ENCODE measurements around the gene EFCAB6. TPM values are rescaled to one million over a fixed set of nuclear protein-coding genes. Genes with fewer than 3 reads are reported as not detected.

Gene EFCAB6
- total RNA-seq, 1 experiment from 2014 or later: 0.52 TPM

DNA sequence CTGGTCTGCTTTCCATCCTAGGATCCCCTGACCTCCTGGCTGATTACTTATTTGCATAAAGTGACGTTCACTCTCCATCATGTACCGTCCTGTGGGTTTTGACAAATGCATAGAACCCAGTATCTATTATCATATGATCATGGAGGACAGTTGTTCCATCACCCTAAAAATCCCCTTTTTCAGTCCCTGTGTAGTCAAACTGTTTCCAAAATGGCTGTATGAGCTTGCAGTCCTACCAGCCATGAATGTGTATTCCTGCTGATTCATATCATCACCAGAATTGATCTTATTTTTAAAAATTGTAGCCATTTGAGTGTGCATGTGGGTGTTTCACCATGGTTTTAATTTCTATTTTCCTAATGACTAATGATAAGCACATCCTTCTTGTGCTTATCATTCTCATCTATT, 291.5 kb downstream of the EFCAB6 start:
- intact Hi-C loops (cut with micrococcal nuclease): no loop called here
- H3K27me3 ChIP-seq (ENCODE audit: insufficient read depth, low read length): peaks cover 9% of the 10 kb centered on the region; the same call in 1 of the 2 replicates
- H3K36me3 ChIP-seq (ENCODE audit: control insufficient read depth in 1 of 2, insufficient read depth in 2 of 2, low read length in 2 of 2): no peaks in the 10 kb centered on the region
- ChIA-PET RAD21 (ENCODE audit: low non-redundant PET in 1 of 2, low total read pairs in 2 of 2, uncharacterized antibody in 2 of 2, unreplicated experiment in 2 of 2) (no interaction called here), CTCF (no interaction called here), POLR2A (no interaction called here)
- no peak overlapping the region for H3K9ac ChIP-seq (ENCODE audit: low read length)
- H4K20me1 ChIP-seq (ENCODE audit: insufficient read depth): no peaks in the 10 kb centered on the region
- no peak overlapping the region for H3K27ac ChIP-seq (ENCODE audit: low read depth, low read length)
- no peak overlapping the region for H2AFZ ChIP-seq (ENCODE audit: low read depth, low read length, poor library complexity, severe bottlenecking)
- 0 out of 4 replicates have a peak, but pooled peaks cover 0 to 2% of the 10 kb centered on the region in 2 experiments for H3K4me1 ChIP-seq (ENCODE audit: control insufficient read depth in 1 of 2, insufficient read depth in 2 of 2, low read length in 2 of 2)
- TF ChIP-seq TCF7L2 (IDR thresholded peaks at IDR 0.05; ENCODE audit: borderline replicate concordance, extremely low read depth, insufficient read depth, insufficient read length) (no peak), POLR2AphosphoS5 (IDR thresholded peaks at IDR 0.05; ENCODE audit: low read depth, low read length) (no peak), ZNF274 (IDR thresholded peaks at IDR 0.05; ENCODE audit: low read depth, low read length) (no peak), EGR1 (IDR thresholded peaks at IDR 0.05; ENCODE audit: low read depth) (no peak), FOSL1 (IDR thresholded peaks at IDR 0.05; ENCODE audit: low read depth) (no peak), POLR2A (IDR thresholded peaks at IDR 0.05; ENCODE audit: borderline replicate concordance, extremely low read depth, insufficient read depth, insufficient read length) (no peak), ZFX (IDR thresholded peaks at IDR 0.05) (no peak), EZH2 (IDR thresholded peaks at IDR 0.05) (no peak), YY1 (IDR thresholded peaks at IDR 0.05; ENCODE audit: extremely low read depth, insufficient replicate concordance, low read depth, low read length) (no peak), SRF (IDR thresholded peaks at IDR 0.05; ENCODE audit: low read depth) (no peak), CTCF (IDR thresholded peaks at IDR 0.05 in 2 of 3, conservative IDR thresholded peaks at IDR 0.05 in 1 of 3; ENCODE audit: borderline replicate concordance in 1 of 3, insufficient read depth in 1 of 3, low read depth in 2 of 3, low read length in 2 of 3) (no peak), CBX3 (IDR thresholded peaks at IDR 0.05; ENCODE audit: low read depth) (no peak), ATF3 (IDR thresholded peaks at IDR 0.05) (no peak), ELF1 (IDR thresholded peaks at IDR 0.05; ENCODE audit: borderline replicate concordance, low read depth) (no peak), RAD21 (IDR thresholded peaks at IDR 0.05; ENCODE audit: low read depth) (no peak)
- TF ChIP-seq, protein P1, sequence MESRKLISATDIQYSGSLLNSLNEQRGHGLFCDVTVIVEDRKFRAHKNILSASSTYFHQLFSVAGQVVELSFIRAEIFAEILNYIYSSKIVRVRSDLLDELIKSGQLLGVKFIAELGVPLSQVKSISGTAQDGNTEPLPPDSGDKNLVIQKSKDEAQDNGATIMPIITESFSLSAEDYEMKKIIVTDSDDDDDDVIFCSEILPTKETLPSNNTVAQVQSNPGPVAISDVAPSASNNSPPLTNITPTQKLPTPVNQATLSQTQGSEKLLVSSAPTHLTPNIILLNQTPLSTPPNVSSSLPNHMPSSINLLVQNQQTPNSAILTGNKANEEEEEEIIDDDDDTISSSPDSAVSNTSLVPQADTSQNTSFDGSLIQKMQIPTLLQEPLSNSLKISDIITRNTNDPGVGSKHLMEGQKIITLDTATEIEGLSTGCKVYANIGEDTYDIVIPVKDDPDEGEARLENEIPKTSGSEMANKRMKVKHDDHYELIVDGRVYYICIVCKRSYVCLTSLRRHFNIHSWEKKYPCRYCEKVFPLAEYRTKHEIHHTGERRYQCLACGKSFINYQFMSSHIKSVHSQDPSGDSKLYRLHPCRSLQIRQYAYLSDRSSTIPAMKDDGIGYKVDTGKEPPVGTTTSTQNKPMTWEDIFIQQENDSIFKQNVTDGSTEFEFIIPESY (IDR thresholded peaks at IDR 0.05; ENCODE audit: extremely low read depth, insufficient replicate concordance, low read length): no peak
- TF ChIP-seq, protein P2, sequence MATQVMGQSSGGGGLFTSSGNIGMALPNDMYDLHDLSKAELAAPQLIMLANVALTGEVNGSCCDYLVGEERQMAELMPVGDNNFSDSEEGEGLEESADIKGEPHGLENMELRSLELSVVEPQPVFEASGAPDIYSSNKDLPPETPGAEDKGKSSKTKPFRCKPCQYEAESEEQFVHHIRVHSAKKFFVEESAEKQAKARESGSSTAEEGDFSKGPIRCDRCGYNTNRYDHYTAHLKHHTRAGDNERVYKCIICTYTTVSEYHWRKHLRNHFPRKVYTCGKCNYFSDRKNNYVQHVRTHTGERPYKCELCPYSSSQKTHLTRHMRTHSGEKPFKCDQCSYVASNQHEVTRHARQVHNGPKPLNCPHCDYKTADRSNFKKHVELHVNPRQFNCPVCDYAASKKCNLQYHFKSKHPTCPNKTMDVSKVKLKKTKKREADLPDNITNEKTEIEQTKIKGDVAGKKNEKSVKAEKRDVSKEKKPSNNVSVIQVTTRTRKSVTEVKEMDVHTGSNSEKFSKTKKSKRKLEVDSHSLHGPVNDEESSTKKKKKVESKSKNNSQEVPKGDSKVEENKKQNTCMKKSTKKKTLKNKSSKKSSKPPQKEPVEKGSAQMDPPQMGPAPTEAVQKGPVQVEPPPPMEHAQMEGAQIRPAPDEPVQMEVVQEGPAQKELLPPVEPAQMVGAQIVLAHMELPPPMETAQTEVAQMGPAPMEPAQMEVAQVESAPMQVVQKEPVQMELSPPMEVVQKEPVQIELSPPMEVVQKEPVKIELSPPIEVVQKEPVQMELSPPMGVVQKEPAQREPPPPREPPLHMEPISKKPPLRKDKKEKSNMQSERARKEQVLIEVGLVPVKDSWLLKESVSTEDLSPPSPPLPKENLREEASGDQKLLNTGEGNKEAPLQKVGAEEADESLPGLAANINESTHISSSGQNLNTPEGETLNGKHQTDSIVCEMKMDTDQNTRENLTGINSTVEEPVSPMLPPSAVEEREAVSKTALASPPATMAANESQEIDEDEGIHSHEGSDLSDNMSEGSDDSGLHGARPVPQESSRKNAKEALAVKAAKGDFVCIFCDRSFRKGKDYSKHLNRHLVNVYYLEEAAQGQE (IDR thresholded peaks at IDR 0.05; ENCODE audit: low read depth): no peak
- TF ChIP-seq, protein P3, sequence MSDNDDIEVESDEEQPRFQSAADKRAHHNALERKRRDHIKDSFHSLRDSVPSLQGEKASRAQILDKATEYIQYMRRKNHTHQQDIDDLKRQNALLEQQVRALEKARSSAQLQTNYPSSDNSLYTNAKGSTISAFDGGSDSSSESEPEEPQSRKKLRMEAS (IDR thresholded peaks at IDR 0.05): no peak
- no peak overlapping the region for H3K4me3 ChIP-seq (replicated peaks in 1 of 2; ENCODE audit: low read depth in 1 of 2, low read length in 2 of 2)
- H3K79me2 ChIP-seq (ENCODE audit: insufficient read depth, low read length): no peaks in the 10 kb centered on the region
- H3K9me2 ChIP-seq (ENCODE audit: insufficient read depth): no peaks in the 10 kb centered on the region
- H3K4me2 ChIP-seq (ENCODE audit: low read length): no peak overlapping the region
- ATAC-seq (no peak), DNase-seq (ENCODE audit: low read depth, low spot score) (no peak)
- H3K9me3 ChIP-seq (ENCODE audit: control insufficient read depth in 1 of 2, insufficient read depth in 1 of 2, low read depth in 1 of 2, low read length in 2 of 2): no peaks in the 10 kb centered on the region
- no TSS peak for BruUV-seq (replicated peaks)
